ENCODE measurements around the gene SHROOM3.

SHROOM3 gene

DNA sequence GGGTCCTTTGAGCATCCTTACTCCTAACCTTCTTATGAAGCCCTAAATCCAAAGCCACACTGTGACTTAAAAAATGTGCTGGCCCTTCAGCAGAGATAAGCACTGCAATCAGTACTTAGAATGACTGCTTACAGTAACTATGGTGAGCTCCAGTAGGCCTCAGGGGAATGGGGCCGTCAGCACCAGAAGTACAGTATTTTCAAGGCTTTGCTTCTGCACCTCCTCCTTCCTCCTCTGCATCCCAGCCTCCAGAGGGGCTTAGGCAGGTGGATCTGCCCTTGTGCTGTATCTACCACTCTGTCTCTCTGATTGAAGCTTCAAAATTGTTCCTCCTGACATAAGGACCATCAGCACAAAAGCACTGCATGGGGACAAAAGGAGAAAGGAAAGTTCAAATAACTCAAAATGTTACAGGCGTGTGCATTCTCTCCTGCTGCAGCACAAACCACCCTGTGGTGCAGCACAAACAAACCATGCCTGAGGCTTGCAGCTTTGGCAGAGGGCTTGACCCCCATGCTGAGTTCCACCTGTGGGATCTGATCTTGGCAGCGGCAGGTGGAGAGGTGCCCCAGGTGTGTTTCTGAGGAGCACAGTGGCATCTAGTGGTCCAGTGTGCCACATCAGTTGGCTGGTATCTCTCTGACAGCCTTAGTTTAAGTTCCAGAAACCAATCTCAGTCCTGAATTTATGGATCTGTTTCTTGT, 298.2 kb downstream of the SHROOM3 start:
- no peak for DNase-seq

DNA sequence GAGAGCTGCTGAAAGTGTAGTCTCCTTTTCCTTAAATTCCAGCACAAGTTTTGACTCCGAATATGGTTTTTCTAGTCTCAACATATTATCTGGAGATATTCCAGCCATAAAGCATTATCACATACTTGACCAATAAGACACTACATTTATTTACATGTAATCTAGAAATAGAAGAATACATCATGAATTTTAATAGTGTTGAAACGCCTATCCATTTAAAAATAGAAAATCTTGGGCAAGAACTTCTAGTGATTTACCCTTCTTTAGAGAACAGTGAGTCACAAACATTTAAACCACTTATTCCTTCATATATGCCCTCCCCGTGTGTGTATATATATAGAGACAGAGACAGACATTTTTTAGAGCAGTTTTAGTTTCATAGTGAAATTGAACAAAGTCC, 301.4 kb downstream of the SHROOM3 start:
- DNase-seq: no peak

DNA sequence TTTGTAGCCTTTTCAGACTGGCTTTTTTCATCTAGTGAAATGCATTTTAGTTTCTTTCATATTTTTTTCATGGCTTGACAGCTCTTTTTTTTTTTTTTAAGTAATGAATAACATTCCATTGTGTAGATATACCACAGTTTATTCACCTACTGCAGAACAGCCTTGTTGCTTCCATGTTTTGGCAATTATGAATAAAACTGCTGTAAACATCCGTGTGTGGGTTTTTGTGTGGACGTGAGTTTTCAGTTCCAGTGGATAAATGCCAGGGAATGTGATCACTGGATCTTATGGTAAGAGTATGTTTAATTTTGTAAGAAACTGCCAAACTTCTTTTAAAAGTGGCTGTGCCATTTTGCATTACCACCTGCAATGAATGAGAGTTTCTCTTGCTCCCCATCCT, 302.2 kb downstream of the SHROOM3 start:
- no peak for DNase-seq

DNA sequence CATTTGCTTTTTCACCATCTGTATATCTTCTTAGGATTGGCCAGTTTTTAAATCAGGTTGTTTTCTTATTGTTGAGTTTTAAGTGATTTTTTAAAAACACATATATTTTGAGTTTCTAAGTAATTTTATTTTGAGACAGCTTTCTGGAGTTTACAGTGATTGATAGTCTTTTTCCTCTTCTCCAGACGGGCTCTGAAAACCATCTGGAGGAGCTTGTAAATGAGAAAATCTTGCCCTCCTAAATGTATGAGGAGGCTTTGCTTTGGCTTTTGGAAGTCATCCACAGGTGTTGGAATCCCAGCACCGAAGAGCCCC, 302.7 kb downstream of the SHROOM3 start:
- DNase-seq: no peak

DNA sequence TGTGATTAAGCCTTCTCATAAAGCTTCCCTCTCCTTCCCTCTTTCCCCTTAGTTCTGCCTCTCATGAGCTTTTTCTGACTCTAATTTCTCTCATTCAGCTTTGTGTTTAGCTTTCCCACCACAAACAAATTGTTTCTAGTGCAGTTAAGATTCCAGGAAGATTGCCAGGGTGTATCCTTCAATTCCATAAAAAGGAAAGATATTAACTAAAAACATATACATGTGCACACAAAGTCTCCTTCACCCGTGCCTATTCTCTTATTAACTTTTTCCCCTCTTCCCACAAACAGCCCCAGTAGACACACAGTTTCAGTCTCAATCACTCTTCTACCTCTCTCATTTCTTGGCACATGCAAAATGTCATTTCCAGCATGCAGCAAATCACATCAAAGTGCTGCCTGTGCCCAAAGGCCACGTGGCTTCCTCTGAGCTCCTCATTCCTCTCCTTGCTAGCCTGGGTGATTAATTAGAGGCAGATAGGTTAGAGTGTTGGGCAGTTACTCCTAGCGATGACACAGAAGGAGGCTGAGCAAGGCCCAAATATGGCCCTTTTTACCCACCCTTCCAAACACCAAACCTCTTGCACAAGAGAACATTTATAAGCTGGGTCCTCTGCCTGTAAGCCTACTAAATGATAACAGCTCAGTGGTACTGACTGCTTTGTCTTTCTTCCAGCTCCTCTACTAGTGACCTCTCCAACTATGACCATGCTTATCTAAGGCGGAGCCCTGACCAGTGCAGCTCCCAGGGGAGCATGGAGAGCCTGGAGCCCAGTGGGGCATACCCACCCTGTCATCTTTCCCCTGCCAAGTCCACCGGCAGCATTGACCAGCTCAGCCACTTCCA, 303.3 kb downstream of the SHROOM3 start:
- no peak for DNase-seq

DNA sequence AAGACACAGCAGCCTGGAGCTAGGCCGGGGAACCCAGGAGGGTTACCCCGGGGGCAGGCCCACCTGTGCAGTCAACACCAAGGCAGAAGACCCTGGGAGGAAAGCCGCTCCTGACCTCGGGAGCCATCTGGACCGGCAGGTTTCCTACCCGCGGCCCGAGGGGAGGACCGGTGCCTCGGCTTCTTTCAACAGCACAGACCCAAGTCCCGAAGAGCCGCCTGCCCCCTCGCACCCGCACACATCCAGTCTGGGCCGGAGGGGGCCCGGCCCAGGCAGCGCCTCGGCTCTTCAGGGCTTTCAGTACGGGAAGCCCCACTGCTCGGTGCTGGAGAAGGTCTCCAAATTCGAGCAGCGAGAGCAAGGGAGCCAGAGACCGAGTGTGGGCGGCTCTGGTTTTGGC, 305.2 kb downstream of the SHROOM3 start:
- DNase-seq: no peak

DNA sequence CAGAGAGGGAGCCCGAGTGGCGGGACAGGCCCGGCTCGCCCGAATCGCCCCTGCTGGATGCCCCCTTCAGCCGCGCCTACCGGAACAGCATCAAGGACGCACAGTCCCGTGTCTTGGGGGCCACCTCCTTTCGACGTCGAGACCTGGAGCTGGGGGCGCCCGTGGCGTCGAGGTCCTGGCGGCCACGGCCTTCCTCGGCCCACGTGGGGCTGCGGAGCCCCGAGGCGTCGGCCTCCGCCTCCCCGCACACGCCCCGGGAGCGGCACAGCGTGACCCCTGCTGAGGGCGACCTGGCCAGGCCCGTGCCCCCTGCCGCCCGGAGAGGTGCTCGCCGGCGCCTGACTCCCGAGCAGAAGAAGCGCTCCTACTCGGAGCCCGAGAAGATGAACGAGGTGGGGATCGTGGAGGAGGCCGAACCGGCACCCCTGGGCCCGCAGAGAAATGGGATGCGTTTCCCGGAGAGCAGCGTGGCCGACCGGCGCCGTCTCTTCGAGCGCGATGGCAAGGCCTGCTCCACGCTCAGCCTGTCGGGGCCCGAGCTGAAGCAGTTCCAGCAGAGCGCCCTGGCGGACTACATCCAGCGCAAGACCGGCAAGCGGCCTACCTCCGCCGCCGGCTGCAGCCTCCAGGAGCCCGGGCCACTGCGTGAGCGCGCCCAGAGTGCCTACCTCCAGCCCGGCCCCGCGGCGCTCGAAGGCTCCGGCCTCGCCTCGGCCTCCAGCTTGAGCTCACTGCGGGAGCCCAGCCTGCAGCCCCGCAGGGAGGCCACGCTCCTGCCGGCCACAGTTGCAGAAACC, 306.0 kb downstream of the SHROOM3 start:
- DNase-seq: no peak

DNA sequence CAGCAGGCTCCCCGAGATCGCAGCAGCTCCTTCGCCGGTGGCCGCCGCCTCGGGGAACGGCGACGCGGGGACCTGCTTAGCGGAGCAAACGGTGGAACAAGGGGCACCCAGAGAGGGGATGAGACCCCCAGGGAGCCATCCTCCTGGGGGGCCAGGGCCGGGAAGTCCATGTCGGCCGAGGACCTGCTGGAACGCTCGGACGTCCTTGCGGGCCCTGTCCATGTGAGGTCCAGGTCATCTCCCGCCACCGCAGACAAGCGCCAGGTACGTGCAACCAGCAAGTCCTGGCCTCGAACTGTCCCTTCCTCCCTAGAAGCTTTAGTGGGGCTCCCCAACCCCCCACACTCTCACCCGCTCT, 306.6 kb downstream of the SHROOM3 start:
- no peak for DNase-seq

DNA sequence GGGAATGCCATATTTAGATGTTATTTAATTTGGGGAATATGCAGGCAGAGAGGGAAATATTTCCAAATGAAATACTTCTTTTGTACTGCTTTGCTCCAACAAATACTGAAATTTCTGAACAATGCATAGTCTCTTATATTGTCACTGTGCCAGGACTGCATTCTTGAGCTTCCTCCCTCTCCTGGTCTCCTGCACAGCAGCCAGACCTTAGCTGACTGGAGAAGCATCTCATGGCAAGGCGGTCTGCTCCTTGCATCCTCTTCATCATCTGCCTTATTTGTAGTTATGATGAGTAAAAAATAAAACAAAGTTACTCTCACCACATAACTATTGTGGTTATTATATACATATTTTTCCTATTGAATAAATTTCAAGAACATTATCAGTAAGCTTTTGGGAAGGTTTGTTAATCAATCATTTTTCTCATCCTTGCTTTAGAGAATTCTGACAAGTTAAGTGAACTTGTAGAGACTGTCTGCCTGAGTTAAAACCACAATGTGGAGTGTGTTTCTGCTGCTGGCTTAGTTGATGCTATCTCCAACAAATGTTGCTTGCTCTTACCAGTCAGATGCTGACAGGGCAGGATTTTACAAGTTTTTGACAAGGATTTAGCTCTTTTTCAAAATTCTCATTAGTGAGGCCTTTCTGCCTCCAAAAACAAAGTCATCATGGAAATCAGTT, 309.4 kb downstream of the SHROOM3 start:
- DNase-seq: no peak

DNA sequence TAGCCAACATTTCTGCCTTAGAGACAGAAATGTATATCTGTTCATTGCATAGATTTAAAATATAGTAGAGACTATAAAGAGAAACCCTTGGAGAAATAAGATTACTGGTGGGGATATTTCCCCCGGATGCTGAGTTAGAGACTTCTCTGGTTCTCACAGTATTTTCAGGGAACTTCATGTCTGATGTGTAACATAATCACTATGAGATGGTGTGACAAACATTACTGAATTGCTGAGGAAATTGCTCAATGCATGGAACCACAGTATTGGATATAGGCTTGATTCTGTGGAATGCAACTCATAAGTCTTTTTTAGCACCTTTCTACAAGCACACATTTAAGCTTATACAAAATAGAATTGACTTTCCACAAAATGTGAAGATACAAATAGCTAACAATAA, 310.2 kb downstream of the SHROOM3 start:
- DNase-seq: no peak

DNA sequence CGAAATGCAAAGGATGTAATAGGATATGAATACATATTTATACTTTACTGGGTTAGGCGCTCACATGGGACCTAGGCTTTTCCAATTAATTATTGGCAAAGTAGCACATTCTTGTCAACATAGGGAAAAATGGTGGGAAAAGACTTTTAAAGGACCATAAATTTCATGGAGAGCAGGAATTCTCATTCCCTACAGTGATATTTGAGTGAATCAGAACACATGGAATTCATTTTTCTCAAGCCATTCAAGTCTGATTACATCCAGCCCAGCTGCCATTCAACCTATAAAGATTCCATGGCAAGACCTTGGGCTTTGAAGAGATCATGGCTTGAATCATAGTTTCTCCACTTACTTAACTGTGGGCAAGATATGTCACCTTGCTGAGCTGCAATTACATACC, 312.5 kb downstream of the SHROOM3 start:
- no peak for DNase-seq

DNA sequence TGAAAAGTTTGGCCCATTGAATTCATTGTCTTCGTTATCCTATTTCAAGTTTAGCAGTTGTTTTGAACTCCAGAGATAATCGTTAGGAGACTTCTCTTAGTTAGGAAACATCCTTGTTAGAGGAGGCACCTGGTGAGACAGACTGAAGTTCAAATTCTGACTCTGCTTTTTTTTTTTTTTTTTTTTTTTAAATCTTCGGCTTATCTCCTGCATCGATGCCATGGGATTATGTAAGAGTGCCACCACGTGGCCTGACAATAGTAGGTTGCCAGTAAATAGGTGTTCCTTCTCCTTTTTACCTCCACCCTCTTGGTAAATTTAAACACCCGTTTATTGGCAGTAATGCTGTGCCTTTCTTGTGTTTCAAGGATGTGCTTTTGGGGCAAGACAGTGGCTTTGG, 313.6 kb downstream of the SHROOM3 start:
- DNase-seq: no peak

DNA sequence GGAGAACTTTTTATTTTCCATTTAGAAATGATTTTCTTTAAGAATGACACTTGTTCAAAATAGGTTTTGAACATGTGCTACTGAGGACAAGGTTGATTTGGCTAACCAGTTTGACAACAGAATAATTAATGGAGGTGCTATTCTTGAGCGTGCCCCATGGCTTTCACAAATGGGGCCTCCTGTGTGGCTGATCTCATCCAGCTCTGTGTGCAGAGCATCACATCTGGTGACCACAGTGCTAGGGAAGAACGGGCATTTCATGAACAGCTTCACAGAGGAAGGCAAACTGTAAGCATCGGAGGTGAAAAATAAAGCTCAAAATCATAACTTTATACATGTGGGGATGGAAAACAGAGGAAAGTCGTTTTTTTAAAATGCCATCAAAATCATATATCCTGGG, 314.3 kb downstream of the SHROOM3 start:
- DNase-seq: no peak

DNA sequence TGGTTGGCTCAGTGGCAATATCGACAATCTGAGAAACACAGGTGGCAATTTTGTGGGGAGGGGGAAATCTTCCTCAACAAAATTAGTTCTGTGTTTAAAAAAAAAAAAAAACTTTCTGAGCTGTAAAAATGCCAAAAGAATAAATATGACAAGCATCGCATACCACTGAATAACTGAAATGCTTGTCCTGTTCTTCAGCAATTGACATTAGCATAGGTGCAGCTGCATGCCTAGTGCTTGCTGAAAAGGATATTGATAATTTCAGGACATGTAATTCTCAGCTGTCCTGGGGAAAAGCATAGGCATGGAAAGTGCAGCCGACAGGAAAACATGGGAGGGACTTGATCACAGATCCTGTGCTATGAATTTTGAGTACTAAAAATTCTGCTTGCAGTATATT, 315.7 kb downstream of the SHROOM3 start:
- DNase-seq: no peak

DNA sequence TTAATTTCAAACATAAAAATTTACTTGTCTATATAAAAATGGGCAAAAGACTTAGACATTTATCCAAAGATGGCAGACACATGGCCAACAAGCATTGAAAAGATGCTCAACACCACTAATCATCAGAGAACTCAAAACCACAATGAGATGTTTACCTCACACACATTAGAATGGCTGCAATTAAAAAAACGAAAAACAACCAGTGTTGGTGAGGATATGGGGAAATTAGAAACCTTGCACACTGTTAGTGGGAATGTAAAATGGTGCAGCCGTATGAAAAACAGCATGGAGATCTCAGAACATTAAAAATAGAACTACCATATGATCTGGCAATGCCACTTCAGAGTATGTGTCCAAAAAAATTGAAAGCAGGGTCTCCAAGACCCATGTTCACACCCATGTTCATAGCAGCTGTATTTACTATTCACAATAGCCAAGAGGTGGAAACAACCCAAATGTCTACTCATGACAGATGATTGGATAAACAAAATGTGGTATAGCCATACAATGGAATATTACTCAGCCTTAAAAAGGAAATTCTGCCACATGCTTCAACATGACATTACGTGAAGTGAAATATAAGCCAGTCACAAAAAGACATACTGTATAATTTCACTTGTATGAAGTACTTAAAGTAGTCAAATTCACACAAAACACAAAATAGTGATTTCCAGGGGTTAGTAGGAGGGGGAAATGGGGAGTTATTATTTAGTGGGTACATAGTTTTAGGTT, 316.7 kb downstream of the SHROOM3 start:
- DNase-seq: no peak

DNA sequence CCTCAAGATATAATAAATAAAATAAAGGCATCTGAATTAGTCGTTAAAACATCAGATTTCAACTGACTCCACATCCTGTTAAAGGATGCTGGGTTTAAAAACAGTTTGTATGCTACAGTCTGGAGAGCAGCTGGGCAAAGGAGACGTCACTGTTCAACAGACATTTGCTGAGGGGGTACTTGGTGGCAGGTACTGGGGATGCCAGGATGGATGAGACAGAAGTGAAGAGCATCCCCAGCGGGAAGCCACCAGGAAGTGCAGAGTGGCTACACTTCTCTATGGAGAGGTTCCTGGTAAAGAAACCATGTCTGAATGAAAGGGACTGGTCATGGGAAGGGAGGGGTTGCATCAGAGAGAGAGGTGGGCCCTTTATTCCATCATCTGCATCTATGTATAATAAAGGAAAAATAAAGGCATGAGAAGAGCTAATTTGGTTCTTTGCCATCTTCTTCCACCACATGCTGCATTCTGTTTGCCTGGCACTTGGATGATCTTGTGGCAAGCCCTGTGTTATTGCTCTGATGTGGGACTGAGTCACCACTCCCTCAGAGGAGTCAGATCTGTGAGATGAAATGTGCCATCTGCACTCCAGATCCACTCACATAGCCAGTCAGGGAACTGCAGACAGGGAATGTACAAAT, 318.0 kb downstream of the SHROOM3 start:
- DNase-seq: no peak

DNA sequence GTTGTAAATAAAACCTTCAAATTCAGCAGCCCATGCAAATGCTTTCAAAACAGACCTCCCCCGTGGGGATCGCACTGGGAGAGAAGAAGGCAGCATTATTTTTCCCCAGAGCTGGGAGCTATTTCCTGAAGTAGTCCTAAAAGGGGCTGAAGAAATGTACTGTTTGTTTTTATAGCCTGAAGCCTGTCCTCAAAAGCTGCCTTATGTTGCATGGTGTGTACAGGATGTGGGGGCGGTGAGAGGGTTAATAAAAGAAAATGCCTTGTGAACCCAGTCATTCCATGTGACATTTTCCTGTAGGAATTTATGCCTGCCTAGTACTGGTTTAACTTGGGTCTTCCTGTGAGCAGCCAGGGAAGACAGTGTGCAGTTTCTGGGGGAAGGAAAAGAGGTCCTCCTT, 318.8 kb downstream of the SHROOM3 start:
- no peak for DNase-seq

DNA sequence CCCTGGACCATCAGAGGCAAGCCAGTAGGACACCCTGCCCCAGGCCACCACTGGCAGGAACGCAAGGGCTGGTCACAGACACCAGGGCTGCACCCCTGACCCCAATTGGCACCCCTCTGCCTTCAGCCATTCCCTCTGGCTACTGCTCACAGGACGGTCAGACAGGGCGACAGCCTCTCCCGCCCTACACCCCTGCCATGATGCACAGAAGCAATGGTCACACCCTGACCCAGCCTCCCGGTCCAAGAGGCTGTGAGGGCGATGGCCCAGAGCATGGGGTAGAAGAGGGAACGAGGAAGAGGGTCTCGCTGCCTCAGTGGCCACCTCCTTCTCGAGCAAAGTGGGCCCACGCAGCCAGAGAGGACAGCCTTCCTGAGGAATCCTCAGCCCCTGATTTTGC, 319.4 kb downstream of the SHROOM3 start:
- DNase-seq: no peak

DNA sequence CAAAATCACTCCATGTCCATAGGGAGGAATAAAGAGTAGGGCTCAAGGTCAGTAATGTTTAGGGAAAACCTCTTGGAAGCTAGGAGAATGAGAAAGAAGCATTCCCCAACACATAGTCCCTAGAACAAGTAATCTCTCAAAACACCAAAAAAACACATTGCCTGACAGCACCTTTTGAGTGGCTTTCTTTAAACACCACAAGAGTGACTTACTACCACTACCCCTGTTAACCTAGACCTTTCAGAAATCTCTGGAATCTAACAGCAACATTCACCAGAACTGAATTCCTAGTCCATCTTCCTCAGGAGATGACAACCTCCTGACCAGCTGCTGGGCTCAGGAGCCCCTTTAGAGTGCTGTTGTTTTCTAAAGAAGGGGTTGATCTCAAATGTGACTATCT, 320.7 kb downstream of the SHROOM3 start:
- DNase-seq: no peak

DNA sequence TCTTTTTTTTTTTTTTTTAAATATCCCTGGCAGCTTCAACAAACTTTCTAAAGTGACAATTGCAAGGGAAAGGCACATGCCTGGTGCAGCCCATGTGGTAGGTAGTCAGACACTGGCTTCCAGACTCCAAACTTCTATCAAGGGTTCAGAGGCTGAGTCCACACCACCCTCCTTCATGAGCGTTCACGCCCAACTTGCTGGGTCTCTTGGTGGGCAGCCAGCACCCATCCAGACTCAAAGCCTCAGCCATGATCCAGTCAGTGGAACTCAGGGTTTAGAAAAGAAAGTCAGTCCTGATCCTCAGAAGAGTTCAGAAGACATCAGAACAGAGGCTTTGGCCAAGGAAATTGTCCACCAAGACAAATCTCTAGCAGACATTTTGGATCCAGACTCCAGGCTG, 321.4 kb downstream of the SHROOM3 start:
- no peak for DNase-seq

DNA sequence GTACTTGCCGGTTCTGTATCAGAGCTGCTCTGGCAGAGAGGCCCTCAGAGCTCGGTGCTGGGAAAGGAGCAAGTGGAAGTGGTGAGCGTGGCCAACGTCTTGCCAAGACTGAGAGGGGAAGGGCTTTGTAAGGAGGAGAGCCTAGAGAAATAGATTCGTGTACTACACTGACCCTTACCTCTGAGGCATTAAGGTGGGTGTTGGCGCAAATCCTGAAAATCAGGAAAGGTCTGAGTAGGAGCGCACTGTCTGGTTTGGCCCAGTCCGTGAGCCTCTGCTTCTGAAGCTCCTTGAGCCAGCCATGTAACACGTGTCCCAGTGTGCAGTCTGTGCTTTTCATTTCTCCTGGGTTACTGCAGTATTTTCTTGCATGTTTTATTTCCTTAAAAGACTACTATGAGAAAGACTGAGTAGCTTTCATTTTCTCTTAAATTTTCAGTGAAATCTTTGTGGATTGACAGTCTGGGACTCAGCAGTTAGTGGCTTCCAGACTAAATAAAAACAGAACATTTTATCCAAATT, 322.4 kb downstream of the SHROOM3 start:
- no peak for DNase-seq

DNA sequence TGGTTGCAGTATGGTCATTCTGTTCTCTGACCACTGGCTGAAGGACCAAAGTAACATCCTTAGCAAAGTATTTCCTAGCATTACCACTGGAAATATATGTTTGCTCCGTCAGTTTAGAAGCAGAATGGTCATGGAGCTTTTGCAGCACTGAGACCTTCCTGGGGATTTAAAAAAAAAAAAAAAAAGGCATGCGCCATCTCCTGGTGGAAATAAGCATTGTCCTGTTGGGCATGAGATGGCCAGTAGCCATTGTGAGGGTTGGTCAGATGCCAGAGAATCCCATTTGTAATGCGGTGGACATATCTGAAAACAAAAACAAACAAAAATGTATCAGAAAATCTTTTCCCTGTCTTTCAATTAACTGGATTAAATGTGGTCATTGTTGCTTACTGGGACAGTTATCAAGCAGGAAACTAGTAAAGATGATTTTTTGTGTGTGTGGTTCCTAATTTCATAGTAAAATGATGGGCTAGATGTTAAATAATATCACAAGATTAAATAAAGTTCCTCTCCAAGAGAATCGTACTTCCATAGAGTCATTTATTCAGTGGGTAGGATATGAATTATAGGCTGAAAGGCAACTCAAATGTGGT, 323.4 kb downstream of the SHROOM3 start:
- DNase-seq: no peak

Measured in activated CD8-positive, alpha-beta memory T cell treated with anti-CD3 and anti-CD28 coated beads for 24 hours (primary cell).